HG03139 (cell line): ENCODE results near the gene FMNL2.
"Not testable (repeated sequence)": the region's sequence is repeated elsewhere in the genome, so short reads cannot be mapped to it uniquely, and the experiment has no call there.

Experiments
- ATAC-seq: cut with Tn5 transposase; IDR thresholded peaks from one replicate; pipeline ENCODE4 v1.9.1; 2021; ENCODE audit not compliant: unreplicated experiment

FMNL2 gene

DNA sequence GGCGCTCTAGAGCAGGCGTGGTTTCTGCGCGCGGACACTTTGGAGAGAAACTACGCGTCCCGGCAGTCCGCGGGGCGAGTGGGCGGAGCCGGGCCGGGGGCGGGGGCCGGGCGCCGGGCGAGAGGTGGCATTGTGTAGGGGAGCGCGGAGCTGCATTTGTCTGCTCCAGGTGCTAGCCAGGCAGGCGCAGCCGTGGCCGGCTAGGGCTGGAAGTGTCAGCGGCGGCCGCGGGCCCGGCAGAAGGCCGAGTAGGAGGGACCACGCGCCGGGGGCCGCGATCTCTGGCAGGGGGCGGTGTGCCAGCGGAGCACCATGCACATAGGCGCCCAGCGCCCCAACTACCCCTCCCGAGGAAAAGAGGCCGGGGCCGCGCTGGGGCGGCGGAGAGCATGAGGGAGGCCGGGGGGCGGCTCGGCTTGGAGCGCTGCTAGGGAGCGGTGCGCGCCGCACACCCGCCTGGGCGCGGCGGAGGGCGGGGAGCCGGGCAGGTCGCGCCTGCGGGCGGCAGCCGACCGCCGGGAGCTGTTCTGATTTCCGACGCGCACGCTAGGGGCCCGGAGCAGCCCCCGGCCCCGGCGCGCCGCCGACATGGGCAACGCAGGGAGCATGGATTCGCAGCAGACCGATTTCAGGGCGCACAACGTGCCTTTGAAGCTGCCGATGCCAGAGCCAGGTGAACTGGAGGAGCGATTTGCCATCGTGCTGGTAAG, at the start of gene FMNL2:
FMNL2 (plus strand) TSS at position 159 of the 710 bp plus-strand sequence.
- ATAC-seq: peak; percentile 84

DNA sequence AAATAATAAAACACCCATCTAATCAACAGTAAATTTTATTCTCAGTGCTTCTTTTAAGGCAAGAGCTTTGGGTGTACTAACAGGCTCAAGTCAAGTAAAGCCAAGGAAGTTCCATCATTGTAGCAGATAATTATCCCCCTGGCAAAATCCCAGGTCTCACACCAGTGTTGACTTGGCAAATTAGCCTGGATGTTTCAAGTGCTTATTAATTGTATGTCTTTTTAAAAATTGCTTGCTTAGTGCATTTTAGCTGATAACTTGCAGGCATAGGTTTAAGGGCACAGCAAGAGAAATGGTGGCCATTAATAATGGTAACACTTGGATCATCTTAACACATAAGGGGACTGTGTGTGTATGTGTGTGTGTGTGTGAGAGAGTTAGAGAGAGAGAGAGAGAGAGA, 42.0 kb upstream of the FMNL2 start:
- ATAC-seq: no peak

DNA sequence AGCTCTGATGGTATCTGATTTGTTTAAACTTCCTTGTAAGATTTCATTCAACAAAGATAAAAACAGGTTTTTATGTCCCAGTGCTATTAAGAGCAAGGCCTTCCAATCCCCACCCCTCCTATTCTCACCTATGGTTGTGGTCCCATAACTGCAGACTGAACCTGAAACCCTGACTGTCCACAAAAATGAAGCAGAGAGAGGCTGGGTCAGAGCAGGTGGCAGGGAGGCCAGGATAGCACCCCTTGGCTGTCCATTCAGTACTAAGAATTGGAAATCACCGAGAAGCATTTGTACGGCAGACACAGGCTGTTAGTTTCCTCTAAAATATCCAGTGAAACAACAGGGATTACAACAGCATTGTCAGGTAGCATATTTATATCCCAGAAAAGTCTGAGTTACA, 37.3 kb upstream of the FMNL2 start:
- no peak for ATAC-seq

DNA sequence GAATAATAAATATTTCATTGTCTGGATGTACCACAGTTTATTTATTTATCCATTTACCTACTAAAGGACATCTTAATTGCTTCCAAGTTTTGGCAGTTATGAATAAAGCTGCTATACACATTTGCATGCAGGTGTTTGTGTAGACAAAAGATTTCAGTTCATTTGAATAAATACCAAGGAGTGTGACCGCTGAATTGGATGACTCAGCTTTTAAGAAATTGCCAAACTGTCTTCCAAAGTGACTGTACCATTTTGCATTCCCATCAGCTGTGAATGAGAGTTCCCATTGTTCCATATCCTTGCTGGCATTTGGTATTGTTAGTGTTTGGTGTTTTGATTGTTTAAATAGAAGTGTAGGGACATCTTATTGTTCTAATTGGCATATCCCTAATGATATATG, 36.2 kb upstream of the FMNL2 start:
- ATAC-seq: no peak

DNA sequence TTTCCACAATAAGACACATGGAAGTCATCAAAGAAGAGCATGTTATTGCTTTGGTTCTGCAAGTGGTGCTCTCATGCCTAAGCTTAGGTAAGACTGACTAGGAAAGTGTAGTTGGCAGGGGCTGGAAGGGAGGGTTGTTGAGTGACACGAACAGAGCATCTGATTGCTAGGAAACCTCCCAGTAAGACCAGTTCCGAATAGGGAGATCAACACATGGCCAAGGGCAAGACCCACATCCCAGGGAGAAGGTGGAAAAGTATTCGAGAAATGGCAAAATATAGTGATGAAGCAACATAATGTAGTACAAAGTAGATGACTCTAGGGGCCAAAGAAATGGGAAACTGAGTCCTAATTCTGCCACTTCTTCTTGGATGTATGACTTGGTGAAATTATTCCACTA, 33.8 kb upstream of the FMNL2 start:
- no peak for ATAC-seq

DNA sequence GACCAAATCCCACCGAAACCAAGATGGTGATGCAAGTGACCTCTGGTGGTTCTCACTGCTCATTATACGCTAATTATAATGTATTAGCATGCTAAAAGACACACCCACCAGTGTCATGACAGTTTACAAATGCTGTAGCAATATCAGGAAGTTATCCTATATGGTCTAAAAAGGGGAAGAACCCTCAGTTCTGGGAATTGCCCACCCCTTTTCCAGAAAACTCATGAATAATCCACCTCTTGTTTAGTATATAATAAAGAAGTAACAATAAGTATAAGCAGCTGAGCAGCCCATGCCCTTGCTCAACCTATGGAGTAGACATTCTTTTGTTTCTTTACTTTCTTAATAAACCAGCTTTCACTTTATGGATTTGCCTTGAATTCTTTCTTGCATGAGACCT, 31.0 kb upstream of the FMNL2 start:
- no peak for ATAC-seq

DNA sequence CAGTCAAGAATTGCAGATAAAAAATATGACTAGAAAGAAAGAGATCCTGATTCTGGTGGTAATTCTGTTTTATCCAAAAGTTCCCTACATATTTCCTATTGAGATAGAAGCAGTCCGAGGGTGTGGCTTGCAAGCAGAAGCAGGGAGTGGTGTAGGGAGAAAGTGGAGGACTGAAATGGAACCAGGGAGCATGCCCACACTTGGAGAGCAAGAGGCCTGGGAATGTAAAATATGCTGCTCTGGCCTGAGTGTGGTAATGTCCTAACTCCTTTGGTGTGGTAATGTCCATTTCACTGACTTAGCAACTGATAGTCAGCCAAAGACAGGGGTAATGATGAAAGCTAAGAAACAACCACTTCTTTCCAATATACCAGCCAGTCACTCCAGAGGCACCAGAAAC, 30.1 kb upstream of the FMNL2 start:
- ATAC-seq: no peak

DNA sequence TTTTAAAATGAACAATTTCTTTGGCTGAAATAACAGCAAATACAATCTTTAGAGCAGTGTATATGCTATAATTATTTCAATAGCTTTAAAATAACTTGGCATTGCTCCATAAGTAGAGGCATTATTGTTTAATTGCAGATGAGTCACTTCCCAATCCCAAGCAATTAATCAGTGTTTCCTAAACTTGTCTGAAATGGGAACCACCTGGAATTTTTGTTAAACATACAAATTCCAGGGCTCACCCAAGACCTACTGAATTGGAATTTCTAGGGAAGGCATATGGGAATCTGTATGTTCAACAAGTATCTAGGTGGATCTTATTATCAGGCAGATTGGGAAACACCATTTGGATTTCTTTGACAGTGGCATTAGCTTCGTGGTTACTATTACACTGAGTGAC, 27.1 kb upstream of the FMNL2 start:
- no peak for ATAC-seq

DNA sequence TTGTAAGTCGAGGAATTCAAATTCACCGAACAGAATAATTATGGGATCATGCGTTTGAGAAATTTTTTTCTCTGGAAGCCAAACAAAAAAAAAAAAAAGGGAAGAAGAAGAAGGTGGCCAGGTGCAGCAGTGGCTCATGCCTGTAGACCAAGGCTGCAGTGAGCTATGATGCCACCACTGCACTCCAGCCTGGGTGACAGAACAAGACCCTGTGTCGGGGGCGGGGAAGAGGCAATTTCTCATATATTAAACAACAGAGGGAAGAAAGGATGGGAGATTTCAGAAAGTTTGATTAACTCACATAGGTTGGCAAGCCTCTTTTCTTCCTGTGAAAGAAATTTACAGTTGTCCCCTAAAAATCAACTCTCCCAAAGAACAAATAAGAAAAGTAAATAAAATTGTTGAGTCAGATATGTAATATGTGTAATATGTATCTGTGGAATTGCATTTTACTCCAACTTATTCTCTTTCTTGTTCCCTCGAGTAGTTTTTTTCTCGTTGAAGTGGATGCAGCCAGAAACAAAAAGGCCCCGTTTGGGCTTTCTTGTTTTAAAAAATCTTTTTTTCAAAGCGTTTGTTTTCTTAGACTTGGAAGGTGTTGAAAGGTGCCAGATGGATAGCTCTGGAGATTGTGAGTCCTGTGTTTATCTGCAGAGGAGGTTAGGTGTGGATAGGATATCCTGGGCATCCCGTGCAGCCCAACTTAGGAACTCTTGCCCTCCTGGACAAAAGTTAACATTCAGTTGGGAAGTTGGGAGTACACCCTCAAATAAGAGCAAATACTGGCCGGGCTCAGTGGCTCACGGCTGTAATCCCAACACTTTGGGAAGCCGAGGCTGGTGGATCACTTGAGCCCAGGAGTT, 25.4 kb upstream of the FMNL2 start:
- ATAC-seq: no peak

DNA sequence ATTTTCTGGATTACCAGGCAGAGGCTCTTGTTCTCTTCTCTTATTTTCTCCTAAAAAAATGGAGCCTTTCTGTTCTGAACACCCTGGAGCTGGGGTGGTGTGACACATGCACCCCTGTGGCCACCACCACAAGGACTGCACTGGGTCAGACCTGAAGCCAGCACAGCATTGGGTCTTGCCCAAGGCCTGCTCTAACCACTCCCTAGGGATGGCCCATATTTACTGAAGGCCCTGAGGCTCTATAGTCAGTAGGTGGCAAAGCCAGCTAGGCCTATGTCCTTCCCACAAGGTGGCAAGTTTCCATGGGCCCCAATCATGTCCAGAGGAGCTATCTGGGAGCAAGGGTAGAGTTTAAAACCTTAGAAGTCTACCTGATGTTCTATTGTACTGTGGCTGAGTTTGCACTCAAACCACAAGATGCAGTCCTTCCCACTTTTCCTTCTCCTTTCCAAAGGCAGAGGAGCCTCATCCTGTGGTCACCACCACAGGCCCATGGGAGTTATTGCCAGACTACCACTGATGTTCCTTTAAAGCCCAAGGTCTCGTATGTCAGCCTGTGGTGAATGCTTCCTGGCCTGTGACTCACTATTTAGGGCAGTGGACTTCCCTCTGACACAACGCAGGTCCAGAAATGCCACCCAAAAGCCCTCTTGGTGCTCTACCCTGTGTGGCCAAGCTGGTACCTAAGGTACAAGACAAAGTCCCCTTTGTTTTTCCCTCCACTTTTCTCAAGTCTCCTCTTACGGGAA, 15.0 kb upstream of the FMNL2 start:
- ATAC-seq: no peak

DNA sequence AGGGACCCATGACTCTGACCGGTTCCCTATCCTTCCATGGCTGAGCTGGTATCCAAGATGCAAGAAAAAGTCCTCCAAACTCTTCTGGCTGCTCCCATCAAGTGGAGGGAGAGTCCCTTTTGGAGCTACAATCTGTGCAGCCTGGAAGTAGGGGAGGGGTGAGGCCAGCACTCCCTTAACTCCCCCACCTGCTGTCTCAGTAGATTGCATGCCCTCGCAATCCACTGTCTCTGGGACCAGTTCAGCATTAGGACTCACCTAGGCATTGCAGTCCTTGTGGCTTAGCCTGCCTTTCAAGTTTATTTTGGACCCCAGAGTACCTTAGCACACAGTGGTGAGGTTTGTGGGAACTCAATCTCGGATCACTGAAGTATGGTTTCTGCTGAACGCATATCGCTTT, 14.2 kb upstream of the FMNL2 start:
- ATAC-seq: no peak

DNA sequence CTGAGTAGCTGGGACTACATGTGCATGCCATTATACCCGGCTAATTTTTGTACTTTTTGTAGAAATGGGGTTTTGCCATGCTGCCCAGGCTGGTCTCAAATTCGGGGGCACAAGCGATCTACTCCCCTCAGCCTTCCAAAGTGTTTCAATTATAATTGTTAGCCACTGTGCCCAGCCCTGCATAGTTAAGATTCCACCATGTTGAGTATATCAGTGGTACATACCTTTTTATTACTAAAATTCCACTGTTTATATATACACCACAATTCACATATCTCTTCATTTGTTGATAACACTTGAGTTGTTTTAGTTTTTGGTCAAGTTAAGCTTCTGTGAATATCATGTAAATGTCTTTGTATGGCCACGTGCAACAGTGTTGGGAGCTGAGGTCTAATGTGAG, 12.8 kb upstream of the FMNL2 start:
- ATAC-seq: no peak

DNA sequence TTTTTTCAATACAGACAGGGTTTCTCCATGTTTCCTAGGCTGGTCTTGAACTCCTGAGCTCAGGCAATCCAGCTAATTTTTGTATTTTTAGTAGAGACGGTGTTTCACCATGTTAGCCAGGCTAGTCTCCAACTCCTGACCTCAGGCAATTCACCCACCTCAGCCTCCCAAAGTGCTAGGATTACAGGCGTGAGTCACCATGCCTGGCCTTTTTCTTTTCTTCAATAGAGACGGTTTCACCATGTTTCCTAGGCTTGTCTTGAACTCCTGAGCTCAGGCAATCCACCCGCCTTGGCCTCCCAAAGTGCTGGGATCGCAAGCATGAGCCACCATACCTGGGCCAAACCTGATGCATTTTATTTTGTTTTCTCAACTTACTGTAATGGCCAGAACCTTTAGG, 9.8 kb upstream of the FMNL2 start:
- not testable (repeated sequence) for ATAC-seq

DNA sequence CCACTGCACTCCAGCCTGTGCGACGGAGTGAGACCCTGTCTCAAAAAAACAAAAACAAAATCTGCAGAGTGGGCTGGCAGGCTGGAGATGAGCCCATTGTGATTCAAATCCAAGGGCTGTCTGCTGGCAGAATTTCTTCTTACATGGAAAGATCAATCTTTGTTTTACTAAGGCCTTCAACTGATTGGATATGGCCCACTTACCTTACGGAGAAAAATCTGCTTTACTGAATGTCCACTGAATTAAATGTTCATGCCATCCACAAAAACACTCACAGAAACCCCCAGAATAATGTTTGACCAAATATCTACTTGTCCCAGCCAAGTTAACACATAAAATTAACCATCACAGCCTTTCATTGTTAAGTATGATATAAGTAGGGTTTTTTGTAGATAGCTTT, 8.3 kb upstream of the FMNL2 start:
- no peak for ATAC-seq

DNA sequence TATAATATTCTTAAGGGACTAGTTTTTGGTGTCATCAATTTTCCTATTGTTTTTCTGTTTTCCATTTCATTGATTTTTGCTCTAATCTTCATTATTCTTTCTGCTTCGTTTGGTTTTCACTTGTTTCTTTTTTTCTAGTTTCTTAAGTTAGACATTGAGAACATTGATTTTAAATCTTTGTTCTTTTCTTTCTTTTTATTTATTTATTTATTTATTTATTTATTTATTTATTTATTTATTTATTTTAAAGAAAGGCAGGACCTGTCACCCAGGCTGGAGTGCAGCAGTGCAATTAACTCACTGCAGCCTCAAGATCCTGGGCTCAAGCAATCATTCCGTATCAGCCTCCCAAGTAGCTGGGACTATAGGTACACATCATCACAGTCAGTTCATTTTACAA, 7.0 kb upstream of the FMNL2 start:
- ATAC-seq: no peak

DNA sequence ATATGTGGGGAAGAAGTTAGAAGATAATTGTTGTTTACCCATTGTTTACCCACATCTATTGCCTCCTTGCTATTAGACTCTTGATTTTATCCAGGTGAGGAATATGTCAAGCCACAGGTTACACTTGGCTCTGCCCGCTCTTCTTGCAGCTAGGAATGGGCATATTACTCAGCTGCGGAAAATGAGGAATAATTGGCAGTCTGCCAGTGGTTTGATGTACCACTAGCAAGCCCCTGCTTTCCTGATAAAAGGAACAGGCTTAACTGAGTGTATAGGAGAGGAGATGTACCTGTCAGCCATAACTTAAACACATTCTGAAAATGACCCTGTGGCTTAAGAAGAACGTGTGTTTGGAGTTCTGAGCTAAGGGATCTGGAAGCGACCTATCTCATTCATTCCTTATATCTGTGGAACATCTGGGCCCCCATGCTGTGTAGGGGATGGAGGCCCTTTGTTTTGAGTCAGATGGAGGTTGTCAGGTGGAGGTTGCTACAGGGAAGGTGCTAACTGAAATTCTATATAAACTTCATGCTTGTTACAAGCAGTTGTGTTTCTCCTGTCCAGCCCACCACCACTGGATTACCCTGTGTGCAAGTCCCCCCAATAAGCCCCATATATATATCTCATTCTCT, 4.6 kb upstream of the FMNL2 start:
- no peak for ATAC-seq

DNA sequence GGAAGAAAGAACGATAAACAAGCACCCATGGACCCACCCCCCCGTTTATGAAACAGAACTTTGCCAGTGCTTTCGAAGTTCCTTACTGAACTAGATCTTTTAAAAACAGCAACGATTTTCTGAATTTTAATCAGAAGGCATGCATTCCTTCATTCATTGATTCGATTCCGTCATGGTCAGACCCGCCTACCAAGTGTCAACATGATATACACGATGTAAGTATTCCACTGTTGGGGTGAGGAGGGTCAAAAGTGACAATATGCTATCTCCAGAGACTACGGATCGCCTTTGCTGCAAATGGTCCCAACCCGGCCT, 316 bp upstream of the FMNL2 start:
- no peak for ATAC-seq

DNA sequence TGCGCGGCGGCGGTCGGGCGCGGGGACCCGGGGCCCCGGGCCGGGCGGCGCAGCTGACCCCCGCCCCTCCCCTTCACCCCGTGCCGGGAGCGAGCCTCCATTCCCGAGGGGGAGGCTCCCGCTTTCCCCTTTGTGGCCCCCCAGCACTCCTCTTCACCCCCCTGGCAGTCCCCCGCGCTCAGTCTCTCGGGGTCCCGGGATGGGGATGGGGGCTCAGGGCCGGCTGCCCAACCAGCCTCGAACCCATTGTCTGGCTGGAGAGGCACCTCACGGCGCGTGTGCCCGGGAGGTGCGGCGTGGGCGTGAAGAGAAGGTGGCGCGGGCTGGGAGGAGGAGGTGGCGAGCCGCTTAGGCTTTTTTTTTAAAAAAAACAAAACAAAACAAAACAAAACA, 748 bp downstream of the FMNL2 start:
- no peak for ATAC-seq

DNA sequence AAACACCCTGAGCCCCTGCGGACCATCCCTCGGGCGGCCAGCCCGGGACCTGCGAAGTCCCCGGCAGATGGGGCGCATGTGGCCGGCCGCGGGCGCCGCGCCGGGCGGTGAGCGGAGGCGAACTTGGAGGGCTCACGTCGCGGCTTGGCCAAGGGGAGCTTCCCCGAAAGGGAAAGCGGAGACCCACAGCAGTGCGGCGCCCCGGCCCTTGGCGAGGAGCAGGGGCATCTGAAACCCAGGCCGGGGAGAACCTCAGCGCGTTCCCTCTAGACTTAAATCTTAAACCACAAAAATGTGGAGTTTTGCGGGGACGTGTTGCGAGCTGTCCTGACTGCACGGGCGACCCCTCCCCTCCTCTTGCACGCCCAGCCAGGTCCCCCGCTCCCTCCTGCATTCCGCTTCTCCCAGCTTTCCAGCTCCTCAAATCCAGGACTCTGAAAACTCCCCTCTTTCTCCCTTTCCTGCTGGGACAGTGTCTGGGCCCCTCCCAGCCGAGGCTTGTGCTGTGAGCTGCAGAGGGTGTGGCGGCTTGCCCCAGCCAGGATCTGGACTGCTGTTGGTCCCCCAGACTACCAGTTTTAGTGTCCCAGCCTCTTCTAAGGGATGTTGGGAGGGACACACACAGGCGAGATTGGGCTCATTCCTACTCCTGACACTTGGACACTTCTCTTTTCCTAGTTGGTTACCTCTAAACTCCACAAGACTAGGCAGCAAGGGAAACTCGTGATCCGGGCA, 1.3 kb downstream of the FMNL2 start:
- no peak for ATAC-seq

DNA sequence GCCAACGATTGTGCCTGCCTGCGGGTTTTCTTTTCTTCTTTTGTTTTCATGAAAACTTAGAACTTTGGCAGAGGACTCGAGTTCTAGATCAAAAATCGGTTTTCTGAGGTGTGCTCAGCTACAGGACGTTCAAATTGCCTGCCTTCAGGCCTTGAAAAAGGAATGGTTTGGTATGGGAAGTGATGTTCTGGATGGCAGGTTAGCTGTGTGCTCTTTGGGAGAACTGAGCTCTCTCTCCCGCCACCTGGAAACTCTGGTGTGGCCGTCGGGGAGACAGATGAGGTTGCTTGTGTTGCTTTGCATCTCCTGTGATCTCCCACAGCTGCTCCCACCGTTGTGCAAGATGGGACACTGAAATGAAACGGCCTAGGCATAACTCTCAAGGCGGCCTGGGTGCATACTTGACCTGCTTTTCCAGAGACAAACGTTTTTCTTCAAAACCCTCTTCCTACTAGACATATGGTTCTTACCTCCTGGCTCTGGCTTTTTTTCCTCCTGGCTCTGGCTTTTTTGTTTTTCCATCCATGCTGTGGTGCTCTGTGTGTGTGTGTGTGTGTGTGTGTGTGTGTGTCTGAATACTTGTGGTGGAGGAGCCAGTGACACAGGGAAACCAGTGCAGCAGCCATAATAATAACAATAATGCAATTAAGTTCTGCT, 2.0 kb downstream of the FMNL2 start:
- ATAC-seq: no peak
